Gastrocnemius medialis (tissue), 4 donors: ENCODE results near the gene HDHD5. TPM values are rescaled to one million over a fixed set of nuclear protein-coding genes. Genes with fewer than 3 reads are reported as not detected.

Experiments used
- ATAC-seq, 2 donors: fragments of 150-250 bp; one replicate each; pipeline ENCODE4 v1.9.1; 2016
- DNase-seq, 2 donors: peaks; one replicate each; pipeline ENCODE4 v3.0.0-alpha.2; 2019
- H3K27ac ChIP-seq, 4 donors: fragments of 200-600 bp; sonication (generic); 1 replicate in 1 of 4; 2 replicates in 3 of 4; pipeline ENCODE4 v1.5.1; 2016 to 2018; ENCODE audit warnings: mild to moderate bottlenecking in 2 of 4, moderate library complexity in 1 of 4
- H3K27me3 ChIP-seq, 3 donors: fragments of 200-600 bp; sonication (generic) in 2 of 3; 1 replicate in 1 of 3; 2 replicates in 2 of 3; pipeline versions ENCODE4 v1.5.1 to v1.6.0; 2016 to 2019; ENCODE audit warnings: mild to moderate bottlenecking in 1 of 3, moderate library complexity in 1 of 3
- H3K36me3 ChIP-seq, 2 donors: fragments of 200-600 bp; sonication (generic) in 1 of 2; one replicate each; pipeline ENCODE4 v1.5.1; 2017 to 2018
- H3K4me1 ChIP-seq, 2 donors: fragments of 200-600 bp; sonication (generic) in 1 of 2; one replicate each; pipeline ENCODE4 v1.5.1; 2016 to 2017; ENCODE audit warnings: mild to moderate bottlenecking in 2 of 2
- H3K4me3 ChIP-seq, 4 donors: fragments of 200-600 bp; sonication (generic) in 3 of 4; 1 replicate in 1 of 4; 2 replicates in 3 of 4; pipeline ENCODE4 v1.5.1; 2016 to 2019; ENCODE audit warnings: mild to moderate bottlenecking in 2 of 4
- H3K9me3 ChIP-seq, 3 donors: fragments of 200-600 bp; sonication (generic) in 2 of 3; 1 replicate in 1 of 3; 2 replicates in 2 of 3; pipeline ENCODE4 v1.5.1; 2016 to 2019
- POLR2A ChIP-seq, 2 donors: fragments of 450-650 bp; IDR thresholded peaks; one replicate each; pipeline ENCODE4 v1.6.1; 2017; ENCODE audit warnings: antibody characterized with exemption in 2 of 2, mild to moderate bottlenecking in 2 of 2, moderate library complexity in 2 of 2
- in situ Hi-C, 4 donors: fragments of 200-750 bp; cut with MboI; loops; one replicate each; pipeline versions ENCODE4 v1.15.0 to v1.8.0; 2017; ENCODE audit warnings: low sequenced_read_pairs in 4 of 4
- intact Hi-C: fragments of 100-400 bp; cut with DNase I; formaldehyde crosslinking; loops from one replicate; pipeline ENCODE4 v1.15.1; 2023; ENCODE audit warnings: low total_unique reads
- total RNA-seq, 4 donors: library from RNA; depleted of rRNA; stranded (reverse); fragments of >200 nt; gene quantifications; one replicate each; pipeline versions ENCODE4 v1.1.0 to v1.2.3, GENCODE V29; 2016
- TF ChIP-seq, protein P1 (sequence below), 5 experiments: fragments of 450-650 bp in 3 of 5; fragments of 200-600 bp in 2 of 5; sonication (generic) in 2 of 5; IDR thresholded peaks in 4 of 5; conservative IDR thresholded peaks in 1 of 5; 1 replicate in 4 of 5; 2 replicates in 1 of 5; pipeline ENCODE4 v1.5.1; 2016 to 2019; ENCODE audit warnings: antibody characterized with exemption in 5 of 5, mild to moderate bottlenecking in 3 of 5, moderate library complexity in 3 of 5

HDHD5 gene
- total RNA-seq, 4 donors from 2014 or later = 32.0 to 38.5 (median 35.1) TPM

DNA sequence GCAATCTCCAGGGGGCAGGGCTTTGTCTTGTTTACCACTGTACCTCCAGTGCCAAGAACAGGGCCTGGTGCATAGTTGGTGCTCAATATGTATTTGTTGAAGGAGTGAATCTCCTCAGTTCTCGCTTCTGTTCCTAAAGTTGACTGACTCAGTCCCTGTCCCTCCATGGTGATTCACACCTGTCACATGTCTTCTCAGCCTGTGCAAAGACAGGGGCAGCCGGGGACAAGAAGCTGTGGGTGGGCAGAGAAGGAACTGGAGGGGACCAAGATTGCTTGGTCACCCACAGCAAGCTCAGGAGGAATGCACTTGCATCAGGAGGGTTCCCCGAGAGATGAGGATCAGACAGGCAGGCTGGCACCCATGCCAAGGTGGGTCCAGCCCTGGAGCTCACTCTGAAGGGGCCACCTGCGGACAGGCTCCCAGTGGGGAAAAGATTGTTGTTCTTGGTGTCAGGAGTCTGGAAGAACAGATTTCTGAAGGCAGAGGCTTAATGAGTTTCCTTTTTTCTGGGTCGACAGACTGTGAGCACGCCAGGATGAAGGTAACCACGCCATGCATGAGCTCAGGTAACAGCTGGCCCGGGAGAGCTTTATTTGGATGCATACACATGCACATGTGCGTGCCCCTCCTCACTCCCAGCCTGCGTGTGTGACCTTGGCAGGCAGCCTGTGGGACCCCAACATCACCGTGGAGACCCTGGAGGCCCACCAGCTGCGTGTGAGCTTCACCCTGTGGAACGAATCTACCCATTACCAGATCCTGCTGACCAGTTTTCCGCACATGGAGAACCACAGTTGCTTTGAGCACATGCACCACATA, 57.4 kb downstream of the HDHD5 start:
- no peak overlapping the region for H3K4me3 ChIP-seq
- H3K36me3 ChIP-seq = peaks cover 0 to 25% of the 10 kb centered on the region in 2 donors
- H3K4me1 ChIP-seq = no peaks in the 10 kb centered on the region
- intact Hi-C loops = no loop called here
- H3K27me3 ChIP-seq = no peaks in the 10 kb centered on the region
- H3K9me3 ChIP-seq = no peaks in the 10 kb centered on the region
- in situ Hi-C loops = no loop called here
- H3K27ac ChIP-seq = no peak overlapping the region
- no peak for TF ChIP-seq POLR2A (IDR thresholded peaks at IDR 0.05)
- TF ChIP-seq, protein P1, sequence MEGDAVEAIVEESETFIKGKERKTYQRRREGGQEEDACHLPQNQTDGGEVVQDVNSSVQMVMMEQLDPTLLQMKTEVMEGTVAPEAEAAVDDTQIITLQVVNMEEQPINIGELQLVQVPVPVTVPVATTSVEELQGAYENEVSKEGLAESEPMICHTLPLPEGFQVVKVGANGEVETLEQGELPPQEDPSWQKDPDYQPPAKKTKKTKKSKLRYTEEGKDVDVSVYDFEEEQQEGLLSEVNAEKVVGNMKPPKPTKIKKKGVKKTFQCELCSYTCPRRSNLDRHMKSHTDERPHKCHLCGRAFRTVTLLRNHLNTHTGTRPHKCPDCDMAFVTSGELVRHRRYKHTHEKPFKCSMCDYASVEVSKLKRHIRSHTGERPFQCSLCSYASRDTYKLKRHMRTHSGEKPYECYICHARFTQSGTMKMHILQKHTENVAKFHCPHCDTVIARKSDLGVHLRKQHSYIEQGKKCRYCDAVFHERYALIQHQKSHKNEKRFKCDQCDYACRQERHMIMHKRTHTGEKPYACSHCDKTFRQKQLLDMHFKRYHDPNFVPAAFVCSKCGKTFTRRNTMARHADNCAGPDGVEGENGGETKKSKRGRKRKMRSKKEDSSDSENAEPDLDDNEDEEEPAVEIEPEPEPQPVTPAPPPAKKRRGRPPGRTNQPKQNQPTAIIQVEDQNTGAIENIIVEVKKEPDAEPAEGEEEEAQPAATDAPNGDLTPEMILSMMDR (IDR thresholded peaks at IDR 0.05 in 4 of 5, conservative IDR thresholded peaks at IDR 0.05 in 1 of 5) = no peak
- ATAC-seq (no peak), DNase-seq (no peak)

DNA sequence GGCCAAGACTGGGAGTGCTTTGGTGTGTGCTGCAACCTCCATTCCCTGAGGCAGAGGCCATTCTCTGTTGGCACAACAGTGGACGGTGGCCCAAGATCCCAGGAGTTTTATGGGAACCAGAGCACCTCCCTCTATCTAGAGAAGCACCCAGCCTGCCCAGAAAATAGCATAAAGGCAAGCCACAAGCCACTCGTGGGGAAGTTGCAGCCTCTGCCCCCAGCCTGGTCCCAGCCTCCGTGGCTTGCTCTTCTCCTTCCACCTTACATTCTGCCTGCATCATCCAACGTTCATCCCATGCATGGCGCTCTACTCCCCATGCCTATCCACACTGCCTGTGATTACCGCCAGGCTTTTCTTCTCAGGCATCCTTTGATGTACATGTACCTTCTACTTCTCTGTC, 58.5 kb downstream of the HDHD5 start:
- Histone ChIP-seq H3K4me3 (no peak overlapping the region), H3K27me3 (no peaks in the 10 kb centered on the region), H3K9me3 (no peaks in the 10 kb centered on the region), H3K36me3 (peaks cover 0 to 25% of the 10 kb centered on the region in 2 donors), H3K27ac (no peak overlapping the region), H3K4me1 (no peaks in the 10 kb centered on the region)
- in situ Hi-C loops (no loop called here), intact Hi-C loops (no loop called here)
- TF ChIP-seq, protein P1 (IDR thresholded peaks at IDR 0.05 in 4 of 5, conservative IDR thresholded peaks at IDR 0.05 in 1 of 5) = no peak
- no peak for TF ChIP-seq POLR2A (IDR thresholded peaks at IDR 0.05)
- DNase-seq = no peak
- ATAC-seq = no peak

DNA sequence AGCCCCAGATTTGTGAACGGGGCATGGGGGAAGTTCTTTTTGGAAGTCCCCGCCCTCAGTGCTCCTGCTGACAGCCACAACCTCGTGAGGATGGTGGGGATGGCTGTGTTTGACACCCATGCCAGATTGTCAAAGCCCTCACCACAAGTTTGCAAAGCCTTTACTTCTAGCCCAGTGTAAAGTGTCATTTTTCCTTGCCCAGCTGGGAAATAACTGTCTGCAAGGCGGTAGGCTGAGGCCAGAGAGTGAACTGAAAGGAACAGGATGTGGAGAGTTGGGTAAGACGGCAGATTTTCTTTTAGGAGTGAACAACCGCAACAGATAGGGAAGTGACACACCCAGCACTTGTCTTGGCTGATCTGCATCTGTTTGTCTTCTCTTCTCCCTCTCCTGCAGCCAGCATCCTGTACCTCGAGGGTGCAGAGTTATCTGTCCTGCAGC, 60.7 kb downstream of the HDHD5 start:
- in situ Hi-C loops = no loop called here
- Histone ChIP-seq H3K27me3 (no peaks in the 10 kb centered on the region), H3K4me3 (no peak overlapping the region), H3K9me3 (no peaks in the 10 kb centered on the region), H3K27ac (no peak overlapping the region), H3K4me1 (no peaks in the 10 kb centered on the region), H3K36me3 (peaks cover 0 to 25% of the 10 kb centered on the region in 2 donors)
- DNase-seq (no peak), ATAC-seq (peak in 1 of 2 donors; percentile 14)
- intact Hi-C loops = no loop called here
- TF ChIP-seq POLR2A (IDR thresholded peaks at IDR 0.05) = no peak
- TF ChIP-seq, protein P1 (IDR thresholded peaks at IDR 0.05 in 4 of 5, conservative IDR thresholded peaks at IDR 0.05 in 1 of 5) = no peak

DNA sequence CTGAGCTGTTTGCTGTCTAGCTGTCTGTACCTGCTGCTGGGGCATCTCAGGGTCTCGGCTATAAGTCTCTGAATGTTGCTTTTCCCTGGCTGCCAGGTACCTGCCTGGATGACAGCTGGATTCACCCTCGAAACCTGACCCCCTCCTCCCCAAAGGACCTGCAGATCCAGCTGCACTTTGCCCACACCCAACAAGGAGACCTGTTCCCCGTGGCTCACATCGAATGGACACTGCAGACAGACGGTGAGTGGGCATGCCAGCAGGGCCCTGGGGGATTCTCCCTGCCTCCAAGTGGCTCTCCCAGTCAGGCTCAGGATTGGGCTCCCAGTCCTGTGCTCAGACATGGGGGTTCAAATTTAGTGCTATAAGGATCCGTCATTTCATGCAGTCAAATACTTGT, 61.4 kb downstream of the HDHD5 start:
- Histone ChIP-seq H3K4me3 (no peak overlapping the region), H3K27me3 (no peaks in the 10 kb centered on the region), H3K27ac (no peak overlapping the region), H3K4me1 (no peaks in the 10 kb centered on the region), H3K9me3 (no peaks in the 10 kb centered on the region), H3K36me3 (peaks cover 0 to 25% of the 10 kb centered on the region in 2 donors)
- intact Hi-C loops (no loop called here), in situ Hi-C loops (no loop called here)
- DNase-seq (no peak), ATAC-seq (no peak)
- TF ChIP-seq, protein P1 (IDR thresholded peaks at IDR 0.05 in 4 of 5, conservative IDR thresholded peaks at IDR 0.05 in 1 of 5) = no peak
- TF ChIP-seq POLR2A (IDR thresholded peaks at IDR 0.05) = no peak
